ENCODE data around the gene PTPN3. TPM values are rescaled to one million over a fixed set of nuclear protein-coding genes. Genes with fewer than 3 reads are reported as not detected.

PTPN3 gene
- total RNA-seq, 1 experiment from 2014 or later = 10.4 TPM

- ChIA-PET CTCF (no interaction called here), POLR2A (no interaction called here)
- ATAC-seq (no peak), DNase-seq (ENCODE audit: low read depth, low spot score) (no peak)
- Histone ChIP-seq H3K27ac (ENCODE audit: low read length) (no peak overlapping the region), H3K27me3 (ENCODE audit: control insufficient read depth, insufficient read depth, low read length) (no peaks in the 10 kb centered on the region; the same call in 1 of the 2 replicates), H3K4me1 (ENCODE audit: control insufficient read depth, insufficient read depth, low read length) (no peaks in the 10 kb centered on the region), H3K36me3 (ENCODE audit: control insufficient read depth, insufficient read depth, low read length) (no peaks in the 10 kb centered on the region), H3K9me3 (ENCODE audit: control insufficient read depth, insufficient read depth, low read depth, low read length) (no peaks in the 10 kb centered on the region), H3K4me3 (ENCODE audit: low read depth in 2 of 2, low read length in 2 of 2) (no peak overlapping the region)
- TF ChIP-seq POLR2AphosphoS5 (IDR thresholded peaks at IDR 0.05; ENCODE audit: low read depth, low read length) (no peak), SIN3A (IDR thresholded peaks at IDR 0.05; ENCODE audit: borderline replicate concordance, insufficient read depth, low read depth, low read length) (no peak), CTCF (IDR thresholded peaks at IDR 0.05) (no peak), REST (IDR thresholded peaks at IDR 0.05; ENCODE audit: insufficient read depth in 1 of 2, low read depth in 2 of 2, low read length in 1 of 2) (no peak), TCF7L2 (IDR thresholded peaks at IDR 0.05; ENCODE audit: low read depth, low read length) (no peak)
- intact Hi-C loops (cut with micrococcal nuclease; ENCODE audit: unreplicated experiment) (no loop called here), in situ Hi-C loops (cut with HindIII; ENCODE audit: low pct_unique_long_range_greater_than_20kb, low sequenced_read_pairs) (no loop called here)
- BruUV-seq (replicated peaks) = no TSS peak
Measured at GRCh38 chr9:109504689-109505088, 6.6 kb upstream of the PTPN3 start.

GRCh38 chr9:109500421-109500974 lies 2.4 kb upstream of the PTPN3 start:
- in situ Hi-C loops (cut with HindIII; ENCODE audit: low pct_unique_long_range_greater_than_20kb, low sequenced_read_pairs) (no loop called here), intact Hi-C loops (cut with micrococcal nuclease; ENCODE audit: unreplicated experiment) (no loop called here)
- TF ChIP-seq SIN3A (IDR thresholded peaks at IDR 0.05; ENCODE audit: borderline replicate concordance, insufficient read depth, low read depth, low read length) (no peak), TCF7L2 (IDR thresholded peaks at IDR 0.05; ENCODE audit: low read depth, low read length) (no peak), REST (IDR thresholded peaks at IDR 0.05; ENCODE audit: insufficient read depth in 1 of 2, low read depth in 2 of 2, low read length in 1 of 2) (no peak), CTCF (IDR thresholded peaks at IDR 0.05) (no peak), POLR2AphosphoS5 (IDR thresholded peaks at IDR 0.05; ENCODE audit: low read depth, low read length) (no peak)
- Histone ChIP-seq H3K9me3 (ENCODE audit: control insufficient read depth, insufficient read depth, low read depth, low read length) (no peaks in the 10 kb centered on the region), H3K36me3 (ENCODE audit: control insufficient read depth, insufficient read depth, low read length) (no peaks in the 10 kb centered on the region), H3K4me1 (ENCODE audit: control insufficient read depth, insufficient read depth, low read length) (peaks cover 19% of the 10 kb centered on the region), H3K4me3 (ENCODE audit: low read depth in 2 of 2, low read length in 2 of 2) (peak overlapping the region; percentile 52 to 72; a peak in 3 of 4 replicates), H3K27ac (ENCODE audit: low read length) (peak overlapping the region; percentile 78), H3K27me3 (ENCODE audit: control insufficient read depth, insufficient read depth, low read length) (no peaks in the 10 kb centered on the region; the same call in 1 of the 2 replicates)
- ChIA-PET POLR2A (no interaction called here), CTCF (interaction anchor here (0.6 kb wide), 1 partner anchor 50 kb away, joined by 3 read pairs; no protein-coding TSS in a partner anchor)
- no peak for DNase-seq (ENCODE audit: low read depth, low spot score)
- no TSS peak for BruUV-seq (replicated peaks)
- ATAC-seq = no peak
